Neural cell (in vitro differentiated cells): ENCODE measurements around the gene CHI3L1. TPM values are rescaled to one million over a fixed set of nuclear protein-coding genes. Genes with fewer than 3 reads are reported as not detected.

Source experiments
- H2AFZ ChIP-seq: fragments of 200-600, 300-800 bp; sonication (generic), shearing (Covaris generic); 2 replicates; pipeline ENCODE4 v1.6.0; 2014; ENCODE audit warnings: low read depth, mild to moderate bottlenecking, antibody characterized with exemption, low read length, moderate library complexity
- H3F3A ChIP-seq: fragments of 200-600 bp; shearing (Covaris generic); 2 replicates; pipeline ENCODE4 v1.6.1; 2016; ENCODE audit warnings: mild to moderate bottlenecking, moderate library complexity, mixed read lengths, antibody characterized with exemption, low read length; ENCODE audit not compliant: insufficient read depth, poor library complexity, severe bottlenecking
- H3K27ac ChIP-seq: fragments of 200-600, 300-800 bp; sonication (generic), shearing (Covaris generic); 2 replicates; pipeline ENCODE4 v1.5.1; 2014; ENCODE audit warnings: mild to moderate bottlenecking, low read length, moderate library complexity
- H3K27me3 ChIP-seq: fragments of 300-800, 200-600 bp; sonication (generic), shearing (Covaris generic); 2 replicates; pipeline ENCODE4 v1.6.0; 2014; ENCODE audit warnings: mild to moderate bottlenecking, low read depth, low read length, moderate library complexity; ENCODE audit not compliant: insufficient read depth
- H3K36me3 ChIP-seq: fragments of 300-800, 200-600 bp; sonication (generic), shearing (Covaris generic); 2 replicates; pipeline ENCODE4 v1.5.1; 2014; ENCODE audit warnings: mild to moderate bottlenecking, antibody characterized with exemption, low read length, moderate library complexity; ENCODE audit not compliant: insufficient read depth
- H3K4me2 ChIP-seq: fragments of 300-800, 200-600 bp; sonication (generic), shearing (Covaris generic); 2 replicates; pipeline ENCODE4 v1.6.0; 2014; ENCODE audit warnings: mild to moderate bottlenecking, low read length
- H3K4me3 ChIP-seq: fragments of 300-800, 200-600 bp; sonication (generic), shearing (Covaris generic); 2 replicates; pipeline ENCODE4 v1.5.1; 2014; ENCODE audit warnings: mild to moderate bottlenecking, low read length, moderate library complexity
- H3K79me2 ChIP-seq: fragments of 200-600 bp; shearing (Covaris generic); replicated peaks from 2 replicates; pipeline ENCODE4 v1.6.0; 2014; ENCODE audit warnings: mild to moderate bottlenecking, low read length, moderate library complexity; ENCODE audit not compliant: insufficient read depth
- H3K9ac ChIP-seq: fragments of 300-800, 200-600 bp; sonication (generic), shearing (Covaris generic); 2 replicates; pipeline ENCODE4 v1.6.1; 2016; ENCODE audit warnings: mild to moderate bottlenecking, low read length, mixed read lengths
- H3K9me2 ChIP-seq: fragments of 200-600 bp; shearing (Covaris generic); 2 replicates; pipeline ENCODE4 v1.6.1; 2016; ENCODE audit warnings: mild to moderate bottlenecking, low read length, mixed read lengths; ENCODE audit not compliant: insufficient read depth
- H3K9me3 ChIP-seq: fragments of 200-600, 300-800 bp; sonication (generic), shearing (Covaris generic); 2 replicates; pipeline ENCODE4 v1.6.1; 2016; ENCODE audit warnings: mild to moderate bottlenecking, mixed run types, low read length, moderate library complexity, mixed read lengths
- H4K20me1 ChIP-seq: fragments of 200-600 bp; shearing (Covaris generic); 2 replicates; pipeline ENCODE4 v1.6.1; 2016; ENCODE audit warnings: mild to moderate bottlenecking, mixed run types; ENCODE audit not compliant: insufficient read depth
- EP300 ChIP-seq: fragments of 450-650 bp; conservative IDR thresholded peaks from 2 replicates; pipeline ENCODE4 v1.6.1; 2014; ENCODE audit warnings: antibody characterized with exemption, mild to moderate bottlenecking, moderate library complexity; ENCODE audit not compliant: poor library complexity, severe bottlenecking
- EZH2 ChIP-seq: fragments of 200-600, 300-800 bp; shearing (Covaris generic), sonication (generic); IDR thresholded peaks from 2 replicates; pipeline ENCODE4 v1.6.1; 2014; ENCODE audit warnings: antibody characterized with exemption, low read length, borderline replicate concordance, mild to moderate bottlenecking; ENCODE audit not compliant: insufficient read depth, poor library complexity, severe bottlenecking
- MXI1 ChIP-seq: fragments of 450-650 bp; conservative IDR thresholded peaks from 2 replicates; pipeline ENCODE4 v1.6.1; 2014; ENCODE audit warnings: antibody characterized with exemption, mild to moderate bottlenecking; ENCODE audit not compliant: poor library complexity, severe bottlenecking
- POLR2AphosphoS5 ChIP-seq: IDR thresholded peaks from 2 replicates; pipeline ENCODE4 v1.6.1; 2012
- RAD21 ChIP-seq: fragments of 450-650 bp; conservative IDR thresholded peaks from 2 replicates; pipeline ENCODE4 v1.6.1; 2014; ENCODE audit warnings: antibody characterized with exemption, mild to moderate bottlenecking, moderate library complexity
- SMC3 ChIP-seq: fragments of 450-650 bp; conservative IDR thresholded peaks from 2 replicates; pipeline ENCODE4 v1.6.1; 2014; ENCODE audit warnings: antibody characterized with exemption, mild to moderate bottlenecking, moderate library complexity; ENCODE audit not compliant: poor library complexity
- TAF1 ChIP-seq: IDR thresholded peaks from 2 replicates; pipeline ENCODE4 v1.6.1; 2012; ENCODE audit warnings: low read depth
- polyA plus RNA-seq: library from polyadenylated mRNA; depleted of rRNA; stranded (reverse); fragments of >200 nt; gene quantifications from 2 replicates; pipeline ENCODE4 v1.2.3, GENCODE V29; 2014
- TF ChIP-seq, protein P1 (sequence below): fragments of 450-650 bp; IDR thresholded peaks from 2 replicates; pipeline ENCODE4 v1.5.1; 2014; ENCODE audit warnings: antibody characterized with exemption, mild to moderate bottlenecking, moderate library complexity; ENCODE audit not compliant: poor library complexity, severe bottlenecking
- TF ChIP-seq, protein P2 (sequence below): IDR thresholded peaks from 2 replicates; pipeline ENCODE4 v1.6.1; 2012; ENCODE audit warnings: borderline replicate concordance

The CHI3L1 gene
- polyA plus RNA-seq, 1 donor from 2014 or later, result not detected

DNA sequence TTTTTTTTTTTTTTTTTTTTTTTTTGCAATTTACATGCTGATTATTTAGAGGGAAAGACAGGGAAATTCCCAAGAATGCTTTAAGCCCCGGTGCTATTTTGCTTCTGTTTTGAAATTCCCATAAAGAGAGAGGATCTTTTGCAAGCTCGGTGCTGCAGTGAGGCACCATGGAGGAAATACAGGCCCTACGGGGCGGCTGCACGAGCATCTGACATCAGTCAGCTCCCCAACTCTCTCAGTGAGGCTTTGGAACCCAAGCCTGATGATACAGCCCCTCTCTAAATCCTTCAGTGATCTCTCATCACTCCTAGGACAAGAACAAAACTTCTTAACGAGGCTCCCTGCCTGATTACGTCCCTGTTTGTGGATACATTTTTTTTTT, 791 bp upstream of the CHI3L1 start:
- Histone ChIP-seq H3K27ac (no peak overlapping the region), H2AFZ (no peak overlapping the region)

DNA sequence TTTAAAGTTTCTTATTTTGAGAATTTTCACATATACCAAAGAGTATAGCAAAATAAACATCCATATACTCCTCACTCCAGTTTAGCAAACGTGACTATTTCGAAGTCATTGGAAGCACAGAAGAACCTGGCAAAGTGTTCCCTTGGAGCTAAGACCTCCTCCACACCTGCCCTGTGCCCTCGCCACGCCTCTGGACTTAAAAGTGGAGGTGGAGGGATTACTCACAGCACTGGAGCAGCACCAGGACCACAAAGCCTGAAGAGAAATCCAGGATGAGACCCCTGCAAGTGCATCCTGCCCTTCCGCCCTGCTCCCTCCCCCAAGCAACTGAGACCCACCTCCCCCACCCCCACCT, 436 bp downstream of the CHI3L1 start:
- no peak overlapping the region for H3K9ac ChIP-seq
- no peaks in the 10 kb centered on the region for H3K27me3 ChIP-seq
- no peak overlapping the region for H3K27ac ChIP-seq
- H3K36me3 ChIP-seq, result no peaks in the 10 kb centered on the region
- H3K4me2 ChIP-seq, result no peak overlapping the region
- H3K4me3 ChIP-seq, result no peak overlapping the region
- no peaks in the 10 kb centered on the region for H4K20me1 ChIP-seq
- TF ChIP-seq TAF1 (no peak), SMC3 (no peak), EZH2 (no peak), EP300 (no peak), POLR2AphosphoS5 (no peak), MXI1 (no peak), RAD21 (no peak)
- TF ChIP-seq, protein P1, sequence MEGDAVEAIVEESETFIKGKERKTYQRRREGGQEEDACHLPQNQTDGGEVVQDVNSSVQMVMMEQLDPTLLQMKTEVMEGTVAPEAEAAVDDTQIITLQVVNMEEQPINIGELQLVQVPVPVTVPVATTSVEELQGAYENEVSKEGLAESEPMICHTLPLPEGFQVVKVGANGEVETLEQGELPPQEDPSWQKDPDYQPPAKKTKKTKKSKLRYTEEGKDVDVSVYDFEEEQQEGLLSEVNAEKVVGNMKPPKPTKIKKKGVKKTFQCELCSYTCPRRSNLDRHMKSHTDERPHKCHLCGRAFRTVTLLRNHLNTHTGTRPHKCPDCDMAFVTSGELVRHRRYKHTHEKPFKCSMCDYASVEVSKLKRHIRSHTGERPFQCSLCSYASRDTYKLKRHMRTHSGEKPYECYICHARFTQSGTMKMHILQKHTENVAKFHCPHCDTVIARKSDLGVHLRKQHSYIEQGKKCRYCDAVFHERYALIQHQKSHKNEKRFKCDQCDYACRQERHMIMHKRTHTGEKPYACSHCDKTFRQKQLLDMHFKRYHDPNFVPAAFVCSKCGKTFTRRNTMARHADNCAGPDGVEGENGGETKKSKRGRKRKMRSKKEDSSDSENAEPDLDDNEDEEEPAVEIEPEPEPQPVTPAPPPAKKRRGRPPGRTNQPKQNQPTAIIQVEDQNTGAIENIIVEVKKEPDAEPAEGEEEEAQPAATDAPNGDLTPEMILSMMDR, result no peak
- TF ChIP-seq, protein P2, sequence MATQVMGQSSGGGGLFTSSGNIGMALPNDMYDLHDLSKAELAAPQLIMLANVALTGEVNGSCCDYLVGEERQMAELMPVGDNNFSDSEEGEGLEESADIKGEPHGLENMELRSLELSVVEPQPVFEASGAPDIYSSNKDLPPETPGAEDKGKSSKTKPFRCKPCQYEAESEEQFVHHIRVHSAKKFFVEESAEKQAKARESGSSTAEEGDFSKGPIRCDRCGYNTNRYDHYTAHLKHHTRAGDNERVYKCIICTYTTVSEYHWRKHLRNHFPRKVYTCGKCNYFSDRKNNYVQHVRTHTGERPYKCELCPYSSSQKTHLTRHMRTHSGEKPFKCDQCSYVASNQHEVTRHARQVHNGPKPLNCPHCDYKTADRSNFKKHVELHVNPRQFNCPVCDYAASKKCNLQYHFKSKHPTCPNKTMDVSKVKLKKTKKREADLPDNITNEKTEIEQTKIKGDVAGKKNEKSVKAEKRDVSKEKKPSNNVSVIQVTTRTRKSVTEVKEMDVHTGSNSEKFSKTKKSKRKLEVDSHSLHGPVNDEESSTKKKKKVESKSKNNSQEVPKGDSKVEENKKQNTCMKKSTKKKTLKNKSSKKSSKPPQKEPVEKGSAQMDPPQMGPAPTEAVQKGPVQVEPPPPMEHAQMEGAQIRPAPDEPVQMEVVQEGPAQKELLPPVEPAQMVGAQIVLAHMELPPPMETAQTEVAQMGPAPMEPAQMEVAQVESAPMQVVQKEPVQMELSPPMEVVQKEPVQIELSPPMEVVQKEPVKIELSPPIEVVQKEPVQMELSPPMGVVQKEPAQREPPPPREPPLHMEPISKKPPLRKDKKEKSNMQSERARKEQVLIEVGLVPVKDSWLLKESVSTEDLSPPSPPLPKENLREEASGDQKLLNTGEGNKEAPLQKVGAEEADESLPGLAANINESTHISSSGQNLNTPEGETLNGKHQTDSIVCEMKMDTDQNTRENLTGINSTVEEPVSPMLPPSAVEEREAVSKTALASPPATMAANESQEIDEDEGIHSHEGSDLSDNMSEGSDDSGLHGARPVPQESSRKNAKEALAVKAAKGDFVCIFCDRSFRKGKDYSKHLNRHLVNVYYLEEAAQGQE, result no peak
- H3K79me2 ChIP-seq, result no peaks in the 10 kb centered on the region
- H3F3A ChIP-seq, result no peaks in the 10 kb centered on the region
- no peaks in the 10 kb centered on the region for H3K9me2 ChIP-seq
- no peaks in the 10 kb centered on the region for H3K9me3 ChIP-seq
- H2AFZ ChIP-seq, result no peak overlapping the region

More for the DNA sequence above, 791 bp upstream of the CHI3L1 start:
- H4K20me1 ChIP-seq, result no peaks in the 10 kb centered on the region
- H3K9me2 ChIP-seq, result no peaks in the 10 kb centered on the region
- no peak for TF ChIP-seq TAF1
- no peak for TF ChIP-seq EZH2
- TF ChIP-seq POLR2AphosphoS5, result no peak
- TF ChIP-seq, protein P1, result no peak
- no peak for TF ChIP-seq MXI1
- TF ChIP-seq SMC3, result no peak
- no peak overlapping the region for H3K9ac ChIP-seq
- H3K9me3 ChIP-seq, result no peaks in the 10 kb centered on the region
- no peak overlapping the region for H3K4me3 ChIP-seq
- no peaks in the 10 kb centered on the region for H3F3A ChIP-seq
- H3K4me2 ChIP-seq, result no peak overlapping the region
- no peaks in the 10 kb centered on the region for H3K79me2 ChIP-seq
- no peaks in the 10 kb centered on the region for H3K36me3 ChIP-seq
- no peaks in the 10 kb centered on the region for H3K27me3 ChIP-seq
